ENCODE data around the gene ABLIM1.

- no peak for TF ChIP-seq CTCF (IDR thresholded peaks at IDR 0.05)
- TF ChIP-seq EP300 (IDR thresholded peaks at IDR 0.05), result no peak
- no peak for TF ChIP-seq POLR2AphosphoS5 (IDR thresholded peaks at IDR 0.05)
These were observed 215.9 kb downstream of the ABLIM1 start for GRCh38 chr10:114442091-114442630.
